ENCODE results near the gene TFPI.

The TFPI gene

DNA sequence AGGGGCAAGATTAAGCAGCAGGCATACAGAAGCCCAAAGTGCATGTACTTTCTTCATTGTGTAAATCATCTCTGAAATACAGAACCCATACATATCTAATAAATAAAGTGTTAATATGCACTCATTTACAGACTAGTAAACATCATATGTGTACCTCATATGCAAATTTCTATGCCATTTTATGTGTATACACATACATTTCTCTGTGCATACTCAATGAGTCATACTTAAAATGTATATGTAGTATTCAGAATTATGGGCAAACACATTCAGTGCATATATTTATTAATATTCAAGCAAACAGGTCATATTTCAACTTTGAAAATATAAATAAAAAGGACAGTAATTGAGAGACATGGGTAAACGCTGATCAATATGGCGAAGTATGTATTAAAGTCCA lies 50.5 kb downstream of the TFPI start:
- DNase-seq: no peak

DNA sequence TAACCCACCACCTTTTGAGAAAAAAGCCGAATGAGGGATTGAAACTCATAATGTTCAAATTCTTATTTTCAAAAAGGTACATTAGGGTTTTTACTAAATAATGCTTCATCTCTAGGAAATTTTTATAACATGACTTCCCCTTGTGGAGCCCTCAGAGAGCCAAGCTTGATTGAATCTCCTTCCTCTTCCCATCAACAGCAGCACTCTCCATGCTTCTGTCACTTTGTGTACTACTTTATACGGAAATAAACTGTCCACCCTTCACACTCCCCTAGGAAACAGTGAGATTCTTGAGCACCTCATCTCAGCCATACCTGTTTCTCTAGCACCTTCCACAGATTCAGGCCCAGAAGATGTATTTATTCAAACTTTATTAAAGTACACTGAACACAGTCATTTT lies 51.8 kb downstream of the TFPI start:
- DNase-seq: no peak

DNA sequence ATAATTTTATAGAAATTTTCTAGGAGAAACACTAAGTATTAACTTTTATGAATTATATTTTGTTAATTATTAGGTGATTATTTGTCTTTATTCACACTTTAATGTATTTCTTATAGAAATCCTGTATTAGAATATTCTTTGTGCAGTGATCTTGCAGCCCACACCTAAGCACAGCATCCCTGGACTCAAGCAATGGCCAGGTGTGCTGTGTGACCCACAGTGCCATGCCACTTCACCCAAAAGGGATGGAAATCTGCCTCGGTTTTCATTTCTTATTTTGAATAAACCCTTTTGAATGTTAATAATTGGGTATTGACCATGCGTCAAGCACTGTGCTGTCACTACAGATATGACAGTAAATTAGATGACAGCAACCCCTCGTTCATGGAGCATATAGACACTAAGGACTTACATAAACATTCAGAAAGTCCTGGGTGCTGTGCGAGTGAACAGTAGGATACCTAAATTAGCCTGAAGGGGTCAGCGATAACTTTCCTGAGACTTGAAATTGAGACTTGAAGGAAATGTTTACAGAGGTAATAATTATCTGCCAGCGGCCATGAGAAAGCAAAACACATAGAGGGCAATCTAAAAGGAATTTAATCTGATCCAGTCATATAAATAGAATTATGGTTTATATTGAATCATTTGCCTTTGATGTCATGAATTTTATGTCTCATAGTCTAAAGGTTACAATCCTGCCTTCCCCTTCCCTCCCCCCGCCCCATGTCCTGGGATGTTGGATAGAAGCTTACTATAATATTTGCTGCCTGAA lies 53.5 kb downstream of the TFPI start:
- DNase-seq: no peak

DNA sequence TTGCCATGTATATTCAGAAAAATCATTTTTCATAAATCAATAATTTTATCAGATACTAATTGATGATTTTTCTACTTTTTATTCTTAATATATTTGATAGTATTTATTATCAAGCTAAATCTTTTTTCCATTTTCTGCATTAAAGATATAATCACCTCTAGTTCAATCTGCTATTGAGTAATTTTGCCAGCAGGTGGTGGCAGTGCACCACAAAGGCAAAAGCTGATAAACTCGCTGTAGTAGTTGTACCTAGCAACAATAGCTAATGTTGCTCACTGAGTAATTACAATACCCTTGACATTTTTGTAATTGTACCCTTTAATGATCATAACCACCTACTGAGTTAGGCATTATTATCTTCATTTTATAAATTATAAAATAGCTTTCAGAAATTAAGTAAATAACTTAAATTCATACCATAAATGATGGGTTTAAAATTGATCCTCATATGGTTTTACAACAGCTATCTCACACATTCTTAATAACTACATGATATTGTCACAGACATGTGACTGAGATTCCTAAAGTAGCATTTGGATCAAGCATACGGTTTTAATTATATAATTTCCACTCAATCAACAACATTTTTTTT lies 54.2 kb downstream of the TFPI start:
- DNase-seq: peak; percentile 28

DNA sequence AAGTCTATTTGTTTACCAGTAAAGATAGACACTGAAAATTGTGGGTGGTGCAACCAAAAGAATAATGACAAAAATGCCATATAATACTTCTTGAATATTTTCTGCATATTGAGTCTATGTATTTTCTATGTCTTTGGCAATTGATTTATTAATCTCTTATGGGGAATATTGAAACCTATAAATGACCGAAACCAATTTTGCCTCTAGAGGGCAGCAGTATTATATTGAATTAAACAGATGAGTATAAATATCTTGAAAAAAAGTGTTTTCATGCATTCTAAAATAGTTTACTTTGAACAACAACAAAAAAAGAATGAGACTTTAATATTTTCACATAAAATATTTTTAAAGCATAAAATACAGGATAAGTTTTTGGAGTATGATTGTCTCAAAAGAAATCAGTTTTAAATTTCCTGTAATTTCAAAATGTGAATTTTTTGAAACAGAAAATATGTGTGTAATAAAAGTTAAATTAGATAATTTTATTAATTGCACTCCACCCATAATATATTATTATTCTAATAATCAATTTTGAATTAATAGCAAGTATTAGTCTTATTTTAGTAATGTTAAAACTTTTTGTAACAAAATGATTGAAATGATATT lies 56.3 kb downstream of the TFPI start:
- DNase-seq: no peak

DNA sequence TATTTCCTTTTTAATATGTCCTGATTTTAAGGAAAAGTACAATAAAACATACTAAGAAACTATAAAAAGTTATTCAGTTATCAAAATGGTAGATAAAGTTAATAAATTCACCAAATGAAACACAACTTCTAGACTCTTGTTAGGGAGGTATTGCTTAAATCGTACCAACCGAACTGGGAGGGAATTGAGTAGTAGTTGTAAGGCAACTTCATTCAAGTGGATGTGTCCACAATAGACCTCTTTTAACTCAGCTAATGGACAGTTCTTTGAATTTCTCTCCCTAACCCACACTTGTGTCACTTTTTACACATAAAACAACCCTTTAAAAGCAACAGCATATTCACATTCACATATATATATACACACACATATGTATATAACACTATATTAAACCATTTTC lies 57.1 kb downstream of the TFPI start:
- DNase-seq: no peak

DNA sequence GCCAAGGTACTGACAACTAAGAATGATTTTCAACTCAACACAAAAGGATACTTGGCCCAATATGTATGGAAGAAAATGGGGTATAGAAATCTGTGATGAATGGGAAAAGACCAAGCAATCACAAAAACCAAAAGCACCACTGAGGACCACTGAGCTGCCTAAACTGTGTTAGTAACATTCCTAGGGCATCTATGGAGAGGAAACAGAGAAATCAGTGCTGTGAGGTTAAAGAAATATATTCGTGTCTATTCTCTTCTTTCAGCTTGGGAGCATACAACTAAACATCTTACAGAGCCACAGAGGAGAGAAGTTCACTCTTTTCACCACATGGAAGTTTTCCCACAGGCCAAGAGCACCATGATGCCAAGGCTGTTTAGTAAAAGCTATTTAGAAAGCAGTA lies 58.9 kb downstream of the TFPI start:
- DNase-seq: no peak

DNA sequence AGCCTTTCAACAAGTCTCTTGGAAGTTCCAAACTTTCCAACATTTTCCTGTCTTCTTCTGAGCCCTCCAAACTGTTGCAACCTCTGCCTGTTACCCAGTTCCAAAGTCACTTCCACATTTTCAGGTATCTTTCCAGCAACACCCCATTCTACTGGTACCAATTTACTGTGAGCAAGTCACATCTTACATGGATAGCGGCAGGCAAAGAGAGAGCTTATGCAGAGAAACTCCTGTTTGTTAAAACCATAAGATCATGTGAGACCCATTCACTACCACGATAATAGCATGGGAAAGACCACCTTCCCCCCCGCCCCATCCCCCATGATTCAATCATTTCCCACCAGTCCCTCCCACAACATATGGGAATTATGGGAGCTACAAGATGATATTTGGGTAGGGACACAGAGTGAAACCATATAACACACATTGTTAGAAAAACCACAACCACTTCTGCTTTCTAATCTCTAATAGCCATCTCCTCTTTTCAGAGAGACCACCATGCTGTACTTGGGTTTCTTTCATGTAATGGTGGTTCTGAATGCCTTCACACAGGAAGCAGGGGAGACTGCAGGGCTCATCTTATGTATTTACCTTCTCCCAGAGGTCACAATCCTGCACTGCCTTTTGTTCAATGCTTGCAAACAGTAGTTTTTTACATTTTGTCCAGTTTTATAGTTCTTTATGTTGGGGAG lies 60.2 kb downstream of the TFPI start:
- DNase-seq: no peak

DNA sequence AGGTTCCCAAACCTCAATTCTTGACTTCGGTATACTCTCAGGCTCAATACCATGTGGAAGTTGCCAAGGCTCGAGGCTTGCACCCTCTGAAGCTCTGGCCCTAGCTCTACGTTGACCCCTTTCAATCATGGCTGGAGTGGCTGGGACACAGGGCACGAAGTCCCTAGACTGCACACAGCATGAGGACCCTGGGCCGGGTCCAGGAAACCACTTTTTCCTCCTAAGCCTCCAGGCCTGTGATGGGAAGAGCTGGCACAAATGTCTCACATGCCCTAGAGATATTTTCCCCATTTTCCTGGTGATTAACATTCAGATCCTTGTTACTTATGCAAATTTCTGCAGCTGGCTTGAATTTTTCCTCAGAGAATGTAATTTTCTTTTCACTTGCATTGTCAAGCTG lies 61.1 kb downstream of the TFPI start:
- DNase-seq: no peak

DNA sequence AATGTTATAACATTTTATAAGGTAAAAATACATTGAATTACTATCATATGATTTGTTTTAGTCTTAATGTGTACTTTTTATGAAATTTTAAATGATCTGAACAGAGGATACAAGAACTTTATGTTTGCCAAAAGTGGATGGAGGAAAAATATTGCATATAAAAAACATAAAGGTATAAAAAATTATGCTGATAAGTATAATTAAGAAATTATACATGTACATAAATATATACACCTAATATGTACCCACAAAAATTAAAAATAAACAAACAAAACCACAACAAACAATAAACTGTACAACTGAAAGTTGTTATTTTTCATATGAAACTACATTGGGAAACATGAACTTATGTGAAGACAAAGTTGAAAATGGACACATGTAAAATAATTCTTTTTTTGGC lies 68.0 kb downstream of the TFPI start:
- no peak for DNase-seq

DNA sequence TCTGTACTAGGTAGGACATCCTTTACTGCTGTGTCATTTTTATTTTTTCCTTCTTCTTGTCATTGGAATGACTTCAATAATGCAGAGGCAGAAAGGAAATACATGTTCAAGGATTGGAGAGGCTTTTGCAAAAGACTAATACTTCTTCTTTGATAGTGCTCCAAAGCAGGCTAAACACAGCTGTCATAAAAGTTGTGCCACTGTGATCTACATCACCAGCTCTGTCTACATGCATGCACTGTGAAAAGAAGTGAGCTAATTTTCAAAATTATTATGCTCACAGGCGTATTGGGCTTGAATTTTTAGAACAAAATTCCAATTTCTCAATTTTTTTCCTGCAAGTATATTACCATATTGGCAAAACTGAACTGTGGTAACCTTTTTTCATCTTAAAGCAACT lies 68.7 kb downstream of the TFPI start:
- no peak for DNase-seq

DNA sequence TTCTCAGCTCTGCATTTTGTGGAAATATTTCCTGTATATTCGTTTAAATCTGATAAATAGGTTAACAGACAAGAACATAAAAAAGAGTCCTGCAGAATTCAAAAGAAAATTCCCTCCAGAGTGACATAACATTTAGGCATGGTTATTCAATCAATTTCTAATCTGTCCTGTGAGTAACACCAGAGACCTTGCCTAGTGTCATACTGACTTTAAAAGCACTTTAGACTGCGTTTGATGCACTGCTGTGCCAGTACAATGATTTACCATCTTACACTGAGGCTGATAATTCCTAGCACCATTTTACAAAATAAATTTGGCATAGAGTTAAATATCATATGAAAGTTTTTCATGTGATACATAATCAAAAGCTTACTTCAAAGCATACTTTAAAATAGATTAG lies 70.7 kb downstream of the TFPI start:
- no peak for DNase-seq

DNA sequence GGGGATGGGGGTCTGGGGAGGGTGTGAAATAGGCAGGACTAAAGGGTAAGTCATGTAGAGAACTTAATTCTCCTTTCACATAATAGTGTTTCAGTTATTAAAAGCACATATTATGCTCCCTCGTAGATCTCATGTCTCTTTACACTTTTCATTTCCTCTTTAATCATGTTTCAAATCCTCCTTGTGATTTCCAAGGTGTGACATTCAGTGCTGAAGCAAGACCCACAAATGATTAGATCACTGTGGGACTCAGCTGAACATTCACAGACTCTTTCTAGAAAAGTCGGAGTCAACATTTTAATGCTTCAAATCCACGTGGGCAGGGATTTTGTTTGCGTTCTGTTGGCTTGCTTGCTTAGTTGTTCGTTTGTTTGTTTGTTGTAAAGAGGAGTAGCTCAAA lies 71.4 kb downstream of the TFPI start:
- DNase-seq: no peak

DNA sequence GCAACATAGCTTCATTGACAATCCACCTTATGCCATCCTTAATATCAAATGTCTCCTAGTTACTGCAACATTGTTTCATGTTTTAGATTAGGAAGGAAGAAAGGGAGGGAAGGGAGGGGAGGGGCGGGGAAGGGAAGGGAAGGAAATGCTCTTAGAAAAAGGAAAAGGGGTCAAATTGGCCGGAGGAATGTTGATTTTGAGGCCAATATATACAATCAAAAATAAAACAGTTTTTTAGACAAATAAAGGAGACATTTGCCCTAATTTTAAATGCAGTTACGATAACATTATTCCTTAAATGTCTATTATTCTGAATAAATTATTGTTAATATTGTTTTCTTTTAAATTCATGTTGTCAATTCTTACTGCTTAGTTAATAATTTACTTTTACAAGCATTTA lies 72.7 kb downstream of the TFPI start:
- DNase-seq: no peak

DNA sequence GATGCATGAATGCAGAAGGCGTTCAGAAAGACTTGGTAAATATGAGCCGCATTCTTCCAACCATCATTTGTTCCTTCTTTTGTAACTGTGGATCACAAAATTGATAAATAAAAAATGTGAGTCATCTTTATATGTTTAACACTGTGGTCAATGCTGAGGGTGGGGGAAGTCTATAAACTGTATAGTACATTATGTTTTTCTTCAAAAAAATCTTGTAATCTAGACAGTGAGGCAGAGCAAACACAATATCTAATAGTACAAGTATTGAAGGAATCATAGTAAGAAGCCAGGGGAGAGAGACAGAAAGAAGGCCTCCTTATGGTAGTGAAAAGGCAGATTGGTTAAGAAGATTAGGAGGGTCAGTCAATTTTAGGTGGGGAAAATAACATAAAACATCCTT lies 75.5 kb downstream of the TFPI start:
- DNase-seq: no peak

DNA sequence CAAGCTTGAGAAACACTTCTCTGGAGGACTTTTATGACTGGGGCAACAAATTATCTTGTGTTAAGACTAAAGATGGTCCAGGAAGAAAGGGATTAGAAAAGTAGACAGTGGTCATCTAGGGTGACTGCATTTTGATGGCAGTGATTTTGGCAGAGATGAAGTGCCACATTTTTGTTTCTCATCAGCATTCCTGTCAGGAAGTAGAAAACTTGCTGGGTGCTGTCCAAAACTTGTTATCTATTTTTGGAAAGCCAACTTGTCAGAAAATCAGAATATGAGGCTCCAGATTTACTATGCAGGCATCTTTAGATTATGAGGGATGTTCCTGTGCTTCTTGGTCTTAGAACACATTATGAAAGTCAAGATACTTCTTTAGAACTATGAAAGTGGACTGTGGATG lies 77.2 kb downstream of the TFPI start:
- no peak for DNase-seq

DNA sequence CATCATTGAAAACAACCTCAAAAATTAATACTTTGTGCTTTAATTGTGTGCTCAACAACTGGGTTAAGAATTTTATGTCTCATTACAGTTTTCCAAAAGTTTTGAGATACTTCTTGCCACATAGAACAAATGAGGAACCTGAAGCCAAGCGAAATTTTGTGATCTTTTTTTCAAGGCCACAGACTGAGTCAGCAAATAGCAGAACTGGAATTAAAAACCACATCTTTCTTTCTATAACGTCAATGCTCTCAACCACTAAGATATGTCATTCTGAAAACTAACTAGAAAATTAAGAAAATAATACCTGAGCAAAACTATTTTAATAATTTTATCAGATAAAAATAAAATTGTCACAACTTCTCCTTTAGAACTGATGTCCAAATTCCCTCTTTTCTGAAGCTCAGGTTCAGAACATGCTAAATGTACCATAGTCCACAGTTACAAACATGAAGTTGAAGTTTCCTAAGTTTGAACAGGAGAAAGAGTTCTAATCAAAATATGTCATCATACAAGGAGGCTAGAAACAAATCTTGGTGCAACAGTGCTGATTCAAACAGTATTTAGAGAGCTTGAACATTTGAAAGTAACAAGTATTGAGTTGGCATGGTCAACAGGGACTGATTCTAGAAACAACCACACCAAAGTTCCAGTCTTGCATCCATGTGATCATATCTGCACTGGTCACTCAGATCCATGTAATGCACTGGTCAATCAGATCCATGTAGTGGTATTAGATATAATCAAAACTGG lies 78.6 kb downstream of the TFPI start:
- no peak for DNase-seq

DNA sequence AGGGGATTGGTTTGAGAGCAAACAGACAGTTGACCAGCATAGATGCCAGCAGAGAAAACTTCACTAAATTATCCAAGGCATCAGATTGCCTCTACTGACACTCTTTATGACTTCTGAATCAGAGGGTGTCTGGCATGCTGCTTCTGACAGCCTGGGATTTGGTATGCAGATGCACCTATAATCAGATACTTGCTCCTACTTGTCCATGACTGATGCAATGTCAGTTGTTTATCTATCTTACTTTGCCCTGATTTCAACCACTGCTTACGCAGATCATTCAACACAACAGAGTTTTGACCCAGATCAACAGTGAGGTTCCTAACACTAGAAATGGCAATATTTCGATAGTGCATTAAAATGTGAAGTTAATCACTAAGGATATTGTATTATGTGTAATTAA lies 83.5 kb downstream of the TFPI start:
- DNase-seq: no peak

DNA sequence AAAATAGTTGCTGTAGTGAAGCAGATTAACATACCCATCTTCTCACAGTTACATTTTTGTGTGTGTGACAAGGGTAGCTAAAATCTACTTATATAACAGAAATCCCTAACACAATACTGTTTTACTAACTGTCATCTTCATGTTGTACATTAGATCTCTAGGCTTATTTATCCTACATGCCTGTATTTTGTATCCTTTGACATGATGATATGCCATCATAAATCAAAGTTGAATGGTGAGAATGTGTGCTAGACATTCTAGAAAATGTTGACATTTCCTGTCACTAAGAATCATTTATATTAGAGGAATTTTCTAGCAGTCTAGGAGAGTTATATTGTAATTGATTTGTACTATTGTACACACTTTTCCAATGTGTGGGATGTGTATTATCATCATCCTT lies 84.7 kb downstream of the TFPI start:
- no peak for DNase-seq

DNA sequence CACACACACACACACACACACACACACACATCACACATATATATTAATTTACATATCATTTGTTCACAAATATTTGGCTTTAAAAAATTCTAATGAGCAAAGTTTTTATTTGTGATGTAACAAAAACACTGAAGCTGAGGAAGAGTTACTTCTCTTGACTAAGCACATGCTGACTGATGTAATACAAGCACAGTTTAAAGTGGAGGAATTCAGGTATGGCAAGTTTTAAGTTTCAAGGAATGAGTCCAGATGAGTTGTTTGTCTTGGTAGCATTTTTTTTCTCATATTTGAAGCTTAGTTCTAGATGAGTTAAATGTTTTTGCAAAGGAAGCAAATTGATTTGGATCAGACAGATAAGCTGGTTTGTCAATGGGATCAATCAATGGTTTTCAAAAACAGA lies 86.0 kb downstream of the TFPI start:
- DNase-seq: no peak

DNA sequence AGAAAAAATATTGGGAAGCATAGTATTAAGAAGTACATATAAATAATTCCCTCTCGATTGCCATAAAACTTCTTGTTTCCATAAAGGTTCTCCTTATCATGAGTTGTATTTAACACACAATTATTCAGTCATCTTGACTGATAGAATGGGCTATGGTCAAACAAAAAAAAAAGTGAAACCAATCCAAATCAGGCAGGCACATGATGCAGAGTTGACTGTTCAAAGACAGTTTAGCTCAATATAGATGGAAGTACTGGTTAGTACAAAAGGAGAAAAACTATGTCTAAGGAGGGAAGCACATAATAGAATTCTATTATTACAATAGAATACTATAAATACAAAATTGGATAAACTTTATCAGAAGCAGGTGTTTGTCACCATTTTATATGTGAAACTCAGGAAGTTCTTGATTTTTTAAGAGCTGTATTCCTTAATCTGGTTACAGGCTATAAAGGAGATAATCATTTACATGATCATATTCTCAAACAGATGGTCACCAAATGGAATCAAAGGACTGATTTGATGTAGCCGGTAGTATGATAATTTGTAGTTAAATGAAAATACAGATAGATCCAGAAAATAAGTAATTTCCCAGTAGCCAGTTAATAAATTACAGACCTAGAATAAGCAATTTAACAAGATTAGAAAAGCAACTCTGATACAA lies 88.0 kb downstream of the TFPI start:
- no peak for DNase-seq

DNA sequence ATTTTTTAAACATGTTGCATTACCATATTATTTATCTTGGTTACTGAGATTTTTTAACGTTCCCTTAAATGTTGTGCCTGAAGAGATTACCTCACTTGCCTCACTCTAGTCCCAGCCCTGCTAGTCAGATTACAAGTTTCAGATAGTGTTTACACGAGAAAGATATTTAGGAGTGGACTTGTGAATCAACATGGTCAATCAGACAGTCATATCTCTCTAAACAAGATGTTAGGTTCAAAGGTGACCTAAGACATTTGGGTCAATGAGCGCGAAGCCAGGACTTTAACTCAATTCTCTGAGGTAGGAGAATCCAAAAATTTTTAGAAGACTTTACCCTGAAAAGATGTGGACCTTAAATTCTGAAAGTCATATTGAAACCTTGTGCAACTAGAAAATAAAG lies 91.4 kb downstream of the TFPI start:
- no peak for DNase-seq
